Measurements from ENCODE around the gene CSNK1G1.
"Not testable (repeated sequence)": the region's sequence is repeated elsewhere in the genome, so short reads cannot be mapped to it uniquely, and the experiment has no call there.

Gene CSNK1G1

DNA sequence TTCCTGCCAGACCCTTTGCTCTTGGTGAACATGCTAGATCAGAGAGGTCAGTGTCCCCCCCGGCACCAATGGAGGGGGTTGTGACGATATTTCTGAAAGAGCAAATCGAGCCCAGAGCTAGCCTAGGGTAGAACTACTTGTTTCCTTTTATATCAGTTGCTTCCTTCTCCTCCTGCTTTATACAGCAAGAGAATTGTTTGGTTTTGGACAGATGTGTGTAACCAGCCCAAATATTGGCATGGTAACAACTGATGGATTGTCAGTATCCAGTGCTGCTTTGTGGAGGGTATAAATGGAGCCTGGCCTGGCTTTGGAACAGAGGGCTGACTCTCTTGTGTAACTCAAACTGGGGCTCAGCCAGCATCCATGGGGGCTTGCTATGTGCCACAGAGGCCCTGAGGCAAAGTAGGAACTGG lies 233.0 kb downstream of the CSNK1G1 start:
- no peak for DNase-seq

DNA sequence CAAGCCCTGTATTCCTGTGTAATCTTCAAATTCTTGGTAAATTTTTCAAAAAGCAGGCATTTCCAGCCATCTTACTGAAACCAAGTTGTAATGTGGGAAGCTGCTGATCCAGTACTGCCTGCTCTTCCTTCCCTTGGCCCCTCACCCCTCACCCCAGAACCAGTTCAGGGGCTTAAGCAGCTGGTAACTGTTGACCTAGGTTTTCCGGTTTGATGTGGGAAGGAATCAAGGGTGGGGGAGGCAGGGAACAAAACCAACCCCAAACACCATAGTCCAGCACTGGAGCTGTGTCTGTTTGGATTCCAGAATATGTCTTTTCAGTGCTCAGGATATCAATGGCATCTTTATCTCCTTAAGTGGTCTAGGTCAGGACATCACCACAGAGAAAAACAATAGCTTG lies 233.5 kb downstream of the CSNK1G1 start:
- DNase-seq, result no peak

DNA sequence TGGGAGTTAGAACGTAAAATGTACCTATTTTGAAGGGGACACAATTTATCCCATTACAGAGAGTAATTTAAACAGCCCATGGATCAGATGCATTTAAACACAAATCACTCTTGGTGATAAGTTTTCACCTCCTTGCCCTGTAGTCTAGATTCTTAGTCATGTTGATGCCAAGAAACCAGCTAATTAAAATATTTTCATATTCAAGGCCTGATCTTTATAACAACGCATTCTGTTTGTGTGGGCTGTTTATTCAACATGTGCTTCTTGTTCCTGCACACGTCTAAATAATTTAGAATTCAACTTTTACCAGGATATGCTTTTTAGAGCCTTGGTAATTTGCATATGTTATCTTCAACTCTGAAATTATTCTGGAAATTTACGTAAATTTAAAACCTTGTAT lies 234.4 kb downstream of the CSNK1G1 start:
- no peak for DNase-seq

DNA sequence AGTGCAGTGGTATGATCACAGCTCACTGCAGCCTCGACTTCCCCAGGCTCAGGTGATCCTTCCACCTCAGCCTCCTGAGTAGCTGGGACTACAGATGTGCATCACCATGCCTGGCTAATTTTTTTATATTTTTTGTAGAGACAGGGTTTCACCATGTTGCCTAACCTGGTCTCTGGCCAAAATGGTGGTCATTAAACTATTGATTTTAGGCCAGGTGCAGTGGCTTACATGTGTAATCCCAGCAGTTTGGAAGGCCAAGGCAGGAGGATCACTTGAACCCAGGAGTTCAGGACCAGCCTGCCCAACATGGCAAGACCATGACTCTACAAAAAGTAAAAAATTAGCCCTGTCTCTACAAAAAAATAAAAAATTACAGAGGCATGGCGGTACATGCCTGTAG lies 235.7 kb downstream of the CSNK1G1 start:
- DNase-seq, result not testable (repeated sequence)

DNA sequence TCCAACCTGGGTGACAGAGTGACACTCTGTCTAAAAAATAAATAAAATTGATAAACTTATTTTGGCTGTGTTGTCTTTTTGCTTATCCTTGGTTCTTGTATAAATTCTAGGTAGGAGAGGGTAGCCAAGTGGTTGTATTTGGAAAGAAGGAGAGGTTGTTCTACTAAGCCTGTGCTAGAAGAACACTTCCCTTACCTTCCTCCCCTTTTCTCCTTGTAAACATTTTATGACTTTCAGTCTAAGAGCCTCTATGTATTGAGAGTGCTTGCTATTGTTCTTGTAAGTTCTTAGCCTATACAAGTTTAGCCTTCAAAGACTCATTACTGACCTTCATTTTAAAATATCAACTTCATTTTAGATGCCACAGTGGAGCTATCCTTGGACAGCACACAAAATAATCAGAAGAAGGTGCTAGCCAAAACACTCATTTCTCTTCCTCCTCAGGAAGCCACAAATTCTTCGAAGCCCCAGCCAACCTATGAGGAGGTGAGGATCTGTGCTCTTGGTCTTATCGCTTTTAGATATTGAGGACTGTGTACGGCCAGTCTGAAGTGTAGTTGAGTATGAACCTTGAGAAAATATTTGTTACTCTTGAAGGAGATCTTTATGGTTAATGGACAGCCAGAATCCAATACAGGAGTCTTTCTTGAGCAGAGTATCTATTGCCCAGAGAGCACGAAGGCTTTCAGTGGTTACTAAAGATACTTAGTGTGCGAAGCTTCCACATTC lies 238.1 kb downstream of the CSNK1G1 start:
- no peak for DNase-seq
